Endothelial cell of umbilical vein (primary cell): ENCODE measurements around the gene ANKRD60.

ENCODE experiments used
- EZH2 ChIP-seq: IDR thresholded peaks from 2 replicates; pipeline ENCODE4 v1.6.1; 2012; ENCODE audit warnings: borderline replicate concordance, low read depth, mild to moderate bottlenecking, moderate library complexity, low read length, inconsistent platforms; ENCODE audit not compliant: severe bottlenecking
- GATA2 ChIP-seq: IDR thresholded peaks from 2 replicates; pipeline ENCODE4 v1.7.0; 2011; ENCODE audit warnings: low read depth, mild to moderate bottlenecking, moderate library complexity, mixed read lengths, low read length; ENCODE audit not compliant: insufficient read length, insufficient read depth
- POLR2A ChIP-seq: IDR thresholded peaks from 2 replicates; pipeline ENCODE4 v1.6.1; 2012; ENCODE audit warnings: low read depth, mild to moderate bottlenecking, control low read depth, low read length
- TF ChIP-seq, protein P1 (sequence below), 2 donors: IDR thresholded peaks; 1 replicate in 1 of 2; 2 replicates in 1 of 2; pipeline ENCODE4 v1.5.1; 2011; ENCODE audit warnings: low read length in 2 of 2, mild to moderate bottlenecking in 2 of 2, moderate library complexity in 2 of 2, control low read depth in 1 of 2, inconsistent platforms in 1 of 2, low read depth in 1 of 2; ENCODE audit not compliant: insufficient read depth in 1 of 2; ENCODE audit errors: extremely low read depth in 1 of 2

DNA sequence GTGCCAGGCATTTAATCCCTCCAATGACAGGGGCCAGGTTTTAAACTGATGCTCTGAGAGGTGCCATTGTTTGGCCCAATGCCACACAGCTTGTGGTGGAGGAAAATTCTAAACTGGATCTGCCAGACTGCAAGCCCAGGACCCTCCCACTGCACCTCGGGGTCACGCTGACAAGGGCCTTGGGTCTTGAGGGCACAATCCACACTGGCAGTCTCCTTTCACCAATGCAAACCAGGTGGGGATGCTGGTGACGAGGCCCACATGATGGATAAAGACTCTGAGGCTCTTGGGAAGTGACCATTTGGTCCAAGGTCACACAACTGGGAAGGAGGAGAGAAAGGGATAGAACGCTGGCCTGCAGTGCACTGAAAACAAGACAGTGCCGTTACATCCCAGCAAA is 14.7 kb downstream of the ANKRD60 start:
- no peak for TF ChIP-seq EZH2
- TF ChIP-seq, protein P1, sequence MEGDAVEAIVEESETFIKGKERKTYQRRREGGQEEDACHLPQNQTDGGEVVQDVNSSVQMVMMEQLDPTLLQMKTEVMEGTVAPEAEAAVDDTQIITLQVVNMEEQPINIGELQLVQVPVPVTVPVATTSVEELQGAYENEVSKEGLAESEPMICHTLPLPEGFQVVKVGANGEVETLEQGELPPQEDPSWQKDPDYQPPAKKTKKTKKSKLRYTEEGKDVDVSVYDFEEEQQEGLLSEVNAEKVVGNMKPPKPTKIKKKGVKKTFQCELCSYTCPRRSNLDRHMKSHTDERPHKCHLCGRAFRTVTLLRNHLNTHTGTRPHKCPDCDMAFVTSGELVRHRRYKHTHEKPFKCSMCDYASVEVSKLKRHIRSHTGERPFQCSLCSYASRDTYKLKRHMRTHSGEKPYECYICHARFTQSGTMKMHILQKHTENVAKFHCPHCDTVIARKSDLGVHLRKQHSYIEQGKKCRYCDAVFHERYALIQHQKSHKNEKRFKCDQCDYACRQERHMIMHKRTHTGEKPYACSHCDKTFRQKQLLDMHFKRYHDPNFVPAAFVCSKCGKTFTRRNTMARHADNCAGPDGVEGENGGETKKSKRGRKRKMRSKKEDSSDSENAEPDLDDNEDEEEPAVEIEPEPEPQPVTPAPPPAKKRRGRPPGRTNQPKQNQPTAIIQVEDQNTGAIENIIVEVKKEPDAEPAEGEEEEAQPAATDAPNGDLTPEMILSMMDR (IDR thresholded peaks at IDR 0.05; ENCODE audit: extremely low read depth in 1 of 2, insufficient read depth in 1 of 2, low read depth in 1 of 2, low read length in 2 of 2) = no peak
- TF ChIP-seq POLR2A = no peak
- TF ChIP-seq GATA2 = no peak
